ENCODE measurements around the gene STK39.

DNA sequence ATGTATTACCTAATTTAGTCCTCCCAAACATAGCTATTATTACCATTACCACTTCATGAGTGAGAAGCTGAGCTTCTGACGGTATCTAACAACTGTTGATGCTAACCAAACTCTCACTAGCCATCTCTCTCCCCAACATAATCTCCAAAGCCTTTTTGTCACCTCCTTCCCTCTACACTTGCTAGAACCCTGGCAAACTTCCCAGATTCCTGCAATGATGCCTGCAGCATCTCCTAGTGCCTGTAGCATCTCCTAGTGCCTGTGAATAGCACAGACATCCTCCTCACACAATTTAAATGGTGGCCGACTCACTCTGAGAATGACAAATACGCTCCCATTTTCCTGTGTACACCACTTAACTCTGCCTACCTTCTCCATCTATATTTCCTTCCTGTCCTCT, 126.7 kb downstream of the STK39 start:
- TF ChIP-seq, protein P1, sequence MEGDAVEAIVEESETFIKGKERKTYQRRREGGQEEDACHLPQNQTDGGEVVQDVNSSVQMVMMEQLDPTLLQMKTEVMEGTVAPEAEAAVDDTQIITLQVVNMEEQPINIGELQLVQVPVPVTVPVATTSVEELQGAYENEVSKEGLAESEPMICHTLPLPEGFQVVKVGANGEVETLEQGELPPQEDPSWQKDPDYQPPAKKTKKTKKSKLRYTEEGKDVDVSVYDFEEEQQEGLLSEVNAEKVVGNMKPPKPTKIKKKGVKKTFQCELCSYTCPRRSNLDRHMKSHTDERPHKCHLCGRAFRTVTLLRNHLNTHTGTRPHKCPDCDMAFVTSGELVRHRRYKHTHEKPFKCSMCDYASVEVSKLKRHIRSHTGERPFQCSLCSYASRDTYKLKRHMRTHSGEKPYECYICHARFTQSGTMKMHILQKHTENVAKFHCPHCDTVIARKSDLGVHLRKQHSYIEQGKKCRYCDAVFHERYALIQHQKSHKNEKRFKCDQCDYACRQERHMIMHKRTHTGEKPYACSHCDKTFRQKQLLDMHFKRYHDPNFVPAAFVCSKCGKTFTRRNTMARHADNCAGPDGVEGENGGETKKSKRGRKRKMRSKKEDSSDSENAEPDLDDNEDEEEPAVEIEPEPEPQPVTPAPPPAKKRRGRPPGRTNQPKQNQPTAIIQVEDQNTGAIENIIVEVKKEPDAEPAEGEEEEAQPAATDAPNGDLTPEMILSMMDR (IDR thresholded peaks at IDR 0.05), result no peak
- no peak for TF ChIP-seq POLR2A (IDR thresholded peaks at IDR 0.05)
